RKO (cell line): ENCODE results near the gene SATB1.

ENCODE experiments used
- DNase-seq: peaks from one replicate; pipeline ENCODE4 v3.0.0-alpha.2; 2016; ENCODE audit warnings: low spot score

SATB1 gene

DNA sequence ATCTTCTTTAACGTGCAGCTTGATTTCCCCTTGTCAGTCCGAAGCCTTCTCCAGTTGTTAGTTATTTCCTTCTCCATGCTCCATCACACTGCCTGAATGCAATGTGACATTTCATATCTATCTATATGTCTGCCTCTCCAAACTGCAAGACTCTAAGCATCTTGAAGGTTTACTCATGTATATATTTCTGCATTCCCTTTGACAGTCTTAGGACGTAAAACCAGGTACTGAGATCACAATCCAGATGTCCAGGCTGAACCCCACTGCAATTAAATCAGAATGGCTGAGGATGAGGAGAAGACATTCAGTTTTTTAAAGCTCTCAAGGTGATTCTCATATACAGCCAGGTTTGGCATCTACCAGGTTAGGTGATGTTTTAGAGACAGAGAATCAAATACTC lies 6.1 kb upstream of the SATB1 start:
- no peak for DNase-seq

DNA sequence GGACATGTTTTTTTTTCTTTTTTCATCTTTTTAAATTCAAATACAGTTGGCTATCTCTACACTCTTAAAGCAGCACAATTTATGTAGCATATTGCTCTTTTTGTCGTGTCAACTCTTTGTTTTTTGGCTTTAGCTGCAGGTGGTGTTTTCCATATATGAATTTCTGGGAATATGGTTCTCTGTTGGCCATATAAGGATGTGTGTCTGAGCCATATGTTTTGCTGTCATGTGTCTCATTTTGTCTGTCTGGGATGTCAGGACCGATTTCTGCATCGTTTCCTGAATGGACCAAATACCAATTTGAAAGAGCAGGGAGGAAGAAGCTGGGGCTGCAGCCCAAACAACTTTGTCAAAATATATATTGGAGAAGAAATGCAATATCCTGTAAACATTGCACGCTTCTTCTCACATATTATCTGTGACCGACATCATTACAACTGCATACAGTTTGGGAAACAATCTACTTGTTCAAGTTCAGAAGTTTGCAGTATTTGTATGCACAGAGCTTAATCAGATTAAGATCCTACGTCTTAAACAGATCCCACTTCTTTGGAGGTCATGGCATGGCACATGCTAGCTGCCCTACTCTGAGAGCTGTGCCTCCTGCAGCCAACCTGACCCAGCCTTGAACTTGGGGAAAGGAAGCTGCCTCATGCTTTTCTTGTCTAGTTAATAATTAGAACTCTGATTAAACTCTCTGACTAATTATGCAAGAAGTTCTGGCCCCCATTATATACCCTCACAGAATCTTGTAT lies 4.0 kb upstream of the SATB1 start:
- DNase-seq: no peak

DNA sequence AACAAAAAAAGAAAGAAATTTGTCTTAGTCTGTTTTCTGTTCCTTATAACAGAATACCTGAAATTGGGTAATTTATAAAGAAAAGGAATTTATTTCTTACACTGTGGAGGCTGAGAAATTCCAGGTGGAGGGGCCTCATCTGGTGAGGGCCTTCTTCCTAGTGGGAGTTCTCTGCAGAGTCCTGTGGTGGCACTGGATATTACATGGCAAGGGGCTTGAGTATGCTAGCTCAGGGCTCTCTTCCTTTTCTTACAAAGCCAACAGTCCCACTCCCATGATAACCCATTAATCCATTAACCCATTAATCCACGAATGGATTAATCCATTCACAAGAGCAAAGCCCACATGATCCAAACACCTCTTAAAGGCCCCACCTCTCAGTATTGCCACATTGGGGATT lies 2.9 kb upstream of the SATB1 start:
- DNase-seq: no peak

DNA sequence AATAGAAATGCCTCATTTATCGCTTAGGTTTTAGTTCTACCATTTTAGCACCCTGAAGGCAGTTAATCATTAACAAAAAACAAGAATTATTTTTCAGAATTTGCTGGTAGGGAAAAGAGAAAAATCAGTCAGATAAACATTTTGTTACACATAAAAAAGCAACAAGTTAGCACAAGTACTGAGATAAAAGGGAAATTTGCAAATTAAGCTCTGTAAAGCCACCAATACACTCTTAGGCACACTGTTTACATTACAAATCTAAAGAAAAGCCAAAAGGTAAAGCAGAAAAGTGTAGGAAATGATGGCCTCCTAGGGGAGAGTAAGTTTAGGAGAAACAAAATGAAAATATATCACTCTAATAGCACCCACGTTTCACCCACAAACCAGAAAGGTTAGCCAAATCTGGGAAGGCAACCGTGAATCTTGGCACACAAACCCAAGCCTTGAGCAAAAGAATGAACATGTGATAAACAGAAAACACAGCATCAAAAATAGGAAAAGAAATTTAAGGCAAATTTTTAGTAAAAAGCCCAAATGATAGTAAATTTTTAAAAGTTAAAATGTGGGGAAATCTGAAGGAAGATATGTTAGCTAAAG lies 1.6 kb upstream of the SATB1 start:
- DNase-seq: no peak

DNA sequence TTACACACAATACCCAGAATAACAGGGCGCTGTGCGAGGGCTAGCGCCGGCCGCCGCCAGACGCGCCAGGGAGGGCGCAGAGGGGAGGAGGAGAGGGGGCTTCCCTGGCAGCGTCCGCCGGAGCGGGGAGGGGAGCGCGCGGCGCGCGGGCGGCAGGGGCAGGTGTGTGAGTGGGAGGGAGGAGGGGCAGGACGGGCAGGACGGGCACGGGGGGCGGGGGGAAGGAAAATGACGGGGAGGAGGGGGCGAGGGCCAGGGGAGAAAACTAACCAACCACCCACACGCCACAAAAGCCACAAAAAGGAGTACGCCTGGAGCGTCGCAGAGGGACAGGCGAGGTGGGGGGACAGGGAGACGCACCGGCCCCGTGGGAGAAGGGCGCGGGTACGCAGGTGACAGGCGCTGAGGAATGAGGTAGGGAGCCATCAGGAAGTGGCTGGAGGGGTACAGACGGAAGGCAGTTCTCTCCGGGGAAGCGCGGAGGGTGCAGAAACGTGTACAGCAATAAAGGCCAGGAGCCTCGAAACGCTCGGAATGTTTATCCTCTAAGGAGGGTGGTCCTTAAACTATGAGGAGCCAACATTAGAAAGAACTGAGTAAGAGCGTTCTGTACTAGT lies 610 bp upstream of the SATB1 start:
- DNase-seq: peak; percentile 68

DNA sequence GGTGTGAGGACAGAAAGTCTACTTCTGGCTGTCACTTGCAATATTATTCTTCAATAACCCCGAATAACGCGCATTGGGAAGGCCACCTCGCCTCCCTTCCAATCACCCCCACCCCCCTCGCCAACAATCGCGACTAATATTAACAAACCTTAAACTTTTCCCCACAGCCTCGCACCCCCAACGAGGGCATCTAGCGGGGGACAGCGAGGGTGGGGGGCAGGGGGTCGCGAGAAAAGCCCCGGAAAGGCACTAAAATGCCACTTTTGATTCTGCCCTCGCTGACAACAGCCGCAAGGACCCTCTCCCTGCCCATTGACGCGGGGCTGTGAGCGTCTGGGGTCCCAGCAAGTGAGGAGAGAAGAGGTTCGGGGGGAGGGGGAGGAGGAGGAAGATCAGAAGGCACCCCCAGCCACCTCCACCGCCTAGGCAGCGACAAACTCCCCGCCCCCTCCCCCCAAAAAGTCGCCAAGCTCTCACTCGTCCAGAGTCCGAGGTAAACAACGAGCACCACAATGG lies 868 bp downstream of the SATB1 start:
- DNase-seq: no peak

DNA sequence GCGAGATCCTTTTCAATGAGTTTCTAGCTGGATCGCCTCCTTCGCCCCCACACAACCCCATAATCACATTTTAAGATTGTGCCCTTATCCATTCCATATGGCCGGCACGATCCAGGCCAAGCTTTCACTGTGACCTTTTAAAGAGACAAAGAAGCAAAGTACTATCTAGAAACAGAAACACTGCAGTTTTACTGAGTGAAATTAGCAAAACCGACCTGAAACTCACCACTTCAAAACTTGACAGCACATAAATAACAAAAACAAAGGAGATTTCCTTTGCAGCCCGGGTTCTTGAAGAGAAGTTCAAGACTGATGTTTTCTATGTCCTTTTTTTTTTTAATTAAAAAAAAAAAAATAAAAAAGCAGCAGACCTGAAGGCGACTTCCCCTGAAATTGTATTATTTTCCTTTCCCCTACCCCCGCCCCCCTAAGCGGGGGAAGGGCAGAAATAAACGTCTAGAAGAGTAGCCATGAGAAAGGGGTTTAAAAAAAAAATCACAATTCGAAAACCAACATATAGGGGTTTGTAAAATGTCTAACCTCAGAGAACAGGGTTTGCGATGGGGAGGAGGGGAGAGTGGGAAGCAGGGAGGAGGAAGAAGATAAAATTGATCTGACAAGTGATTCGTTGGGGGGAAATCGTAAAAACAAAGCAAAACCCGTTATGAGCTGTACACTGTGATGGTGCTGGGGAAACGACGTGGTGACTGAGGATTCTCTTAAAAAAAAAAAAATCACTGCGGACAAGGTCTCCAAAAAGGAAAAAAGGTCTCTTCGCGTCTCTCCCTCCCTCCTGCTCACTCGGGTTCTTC lies 1.5 kb downstream of the SATB1 start:
- peak; percentile 74 for DNase-seq

DNA sequence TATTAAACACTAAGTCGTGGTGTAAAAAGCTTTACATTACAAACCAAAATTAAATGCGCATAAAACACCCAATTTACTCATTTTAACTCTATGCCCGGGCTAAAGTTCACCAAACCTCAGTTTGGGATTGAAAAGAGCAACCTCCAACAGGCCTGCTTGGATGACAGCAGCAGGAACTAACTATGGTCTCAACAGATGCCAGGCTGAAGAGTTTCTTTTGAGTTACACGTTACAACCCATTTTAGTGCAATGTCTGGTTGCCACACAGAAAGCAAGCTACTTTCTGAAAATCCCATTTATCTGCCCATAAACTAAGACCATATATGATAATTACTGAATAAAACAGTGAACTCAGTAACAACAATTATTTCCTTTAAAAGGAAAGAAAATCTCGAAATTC lies 2.2 kb downstream of the SATB1 start:
- no peak for DNase-seq

DNA sequence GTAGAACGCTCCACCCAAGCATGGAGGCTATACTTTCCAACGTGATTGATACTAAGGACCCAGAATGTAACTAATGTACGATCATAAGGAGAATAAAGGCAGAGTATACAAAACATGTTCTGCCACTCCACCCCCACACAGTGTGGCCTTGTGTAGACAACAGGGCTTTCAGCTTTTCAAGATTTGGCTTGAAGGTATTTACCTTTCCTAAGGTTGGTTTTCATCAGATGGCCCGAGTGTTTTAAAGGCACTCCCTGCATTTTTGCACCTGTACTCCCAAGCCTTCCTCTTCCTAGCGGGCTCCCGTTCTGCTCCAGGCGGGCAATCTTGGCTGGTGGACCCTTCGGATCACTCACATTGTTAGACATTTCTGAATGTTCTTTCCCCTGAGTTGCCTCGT lies 4.6 kb downstream of the SATB1 start:
- DNase-seq: no peak

DNA sequence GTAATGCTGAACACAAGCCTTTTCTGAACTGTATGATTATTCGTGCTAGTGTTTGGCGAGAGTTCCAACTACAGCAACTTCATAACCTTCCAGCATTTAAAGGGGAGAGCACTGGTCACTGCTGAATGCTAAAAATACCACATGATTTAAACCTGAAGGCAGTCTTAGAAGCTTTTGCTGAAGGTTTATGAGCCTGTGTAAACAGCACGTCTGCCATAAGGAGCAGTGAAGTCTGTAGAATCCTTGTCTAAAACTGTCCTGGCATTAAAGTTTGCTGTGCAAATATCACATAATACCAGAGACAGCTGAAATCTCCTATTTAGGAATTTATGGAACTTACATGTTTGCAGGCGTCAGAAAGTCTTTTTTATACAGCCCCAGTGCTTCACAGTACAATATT lies 5.9 kb downstream of the SATB1 start:
- no peak for DNase-seq

DNA sequence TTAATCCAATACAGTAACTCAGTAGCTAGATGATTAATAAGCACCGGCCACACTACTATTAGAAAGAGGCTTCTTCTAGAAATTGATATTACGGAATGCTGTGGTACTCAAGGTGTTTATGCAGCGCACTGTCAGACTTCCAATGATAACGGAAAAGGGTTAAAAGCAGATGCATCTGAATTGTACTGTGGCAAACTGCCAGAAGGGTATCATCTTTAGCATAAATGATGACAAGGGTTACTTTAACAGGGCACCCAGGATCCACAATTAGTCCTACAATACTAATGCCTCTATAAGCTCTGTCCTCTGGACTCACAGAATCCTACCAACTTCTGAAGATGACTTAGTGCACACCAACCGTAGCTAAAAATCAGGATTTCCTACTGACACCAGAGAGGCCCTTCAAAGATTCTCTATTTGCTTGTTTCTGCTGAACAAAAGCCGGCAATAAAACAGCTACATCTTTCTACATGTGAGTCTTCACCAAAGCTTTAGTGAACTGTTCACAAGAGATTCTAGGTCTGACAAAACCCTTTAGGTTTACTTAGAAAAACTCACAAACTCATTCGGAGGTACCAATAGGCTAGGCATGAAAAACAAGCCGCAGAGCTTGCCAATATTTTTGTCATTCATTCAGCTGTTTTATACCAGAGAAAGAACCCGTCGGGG lies 7.1 kb downstream of the SATB1 start:
- no peak for DNase-seq

DNA sequence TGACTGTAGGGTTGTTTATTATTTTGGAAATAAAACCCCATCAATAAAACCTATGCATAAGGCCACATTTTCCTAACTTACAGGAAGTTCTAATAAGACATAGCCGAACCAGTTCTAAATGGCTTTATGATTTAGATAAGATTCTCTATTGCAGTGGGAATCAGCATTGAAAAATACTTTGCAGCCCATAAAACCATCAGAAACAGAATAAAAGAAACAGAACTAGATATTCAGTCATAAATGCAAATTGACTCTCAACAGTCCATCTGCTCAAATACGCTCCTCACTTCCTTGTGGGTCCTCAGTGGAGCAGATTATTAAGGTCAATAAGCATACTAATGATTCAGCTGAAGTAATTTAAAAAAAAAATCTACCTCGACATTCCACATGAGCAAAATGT lies 8.8 kb downstream of the SATB1 start:
- DNase-seq: no peak

DNA sequence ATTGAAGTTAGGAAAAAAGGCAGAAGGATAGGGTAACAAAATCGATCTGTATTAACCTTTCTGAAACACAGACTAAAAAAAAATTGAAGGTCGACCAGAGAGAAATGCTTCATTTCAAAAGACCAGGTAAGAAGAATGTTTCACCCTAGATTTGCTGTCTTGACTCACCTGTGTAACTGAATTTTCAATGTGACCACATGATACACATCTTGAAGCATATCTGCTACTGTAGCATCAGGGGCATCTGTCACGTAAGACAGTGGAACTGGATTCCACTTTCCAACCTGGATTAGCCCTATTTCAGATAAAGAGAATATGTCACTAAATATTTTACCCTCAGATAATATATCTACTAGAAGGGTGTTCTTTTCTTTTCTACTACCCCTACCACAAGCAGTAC lies 9.3 kb downstream of the SATB1 start:
- DNase-seq: no peak

DNA sequence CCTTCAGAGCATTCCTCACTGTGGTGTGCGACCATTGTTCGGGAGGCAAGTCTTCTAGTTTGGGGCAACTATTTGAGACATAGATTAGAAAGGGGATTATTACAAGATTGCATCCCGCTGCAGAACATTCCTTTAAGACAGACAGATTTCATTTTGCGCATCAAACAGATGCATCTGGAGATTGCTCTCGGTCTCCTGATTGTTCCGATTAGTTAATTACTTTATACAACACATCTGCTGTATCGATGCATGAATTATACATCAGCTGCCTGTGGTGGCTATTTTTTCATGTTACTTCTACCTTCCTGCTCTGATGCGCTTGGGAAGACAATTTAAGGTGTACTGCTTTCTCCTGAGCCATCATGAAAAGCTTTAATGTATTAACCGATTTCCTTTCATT lies 10.0 kb downstream of the SATB1 start:
- DNase-seq: no peak

DNA sequence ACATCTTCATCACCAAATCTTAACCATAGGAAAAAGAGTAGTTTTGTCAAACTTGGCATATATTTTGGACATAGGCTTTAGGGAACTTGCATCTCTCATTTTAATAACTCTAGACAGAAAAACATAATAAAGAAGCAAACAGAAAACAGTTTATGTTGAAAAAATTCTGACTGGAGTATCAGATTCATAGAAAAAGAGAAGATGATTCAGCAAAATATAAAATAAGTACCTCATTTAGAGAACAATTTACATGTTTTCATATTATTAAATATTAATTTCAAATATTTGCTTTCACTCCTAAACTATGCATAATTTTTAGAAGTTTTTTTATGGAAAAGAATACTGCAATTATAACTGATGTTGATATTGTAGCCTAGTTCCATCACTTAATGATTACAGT lies 12.5 kb downstream of the SATB1 start:
- DNase-seq: no peak

DNA sequence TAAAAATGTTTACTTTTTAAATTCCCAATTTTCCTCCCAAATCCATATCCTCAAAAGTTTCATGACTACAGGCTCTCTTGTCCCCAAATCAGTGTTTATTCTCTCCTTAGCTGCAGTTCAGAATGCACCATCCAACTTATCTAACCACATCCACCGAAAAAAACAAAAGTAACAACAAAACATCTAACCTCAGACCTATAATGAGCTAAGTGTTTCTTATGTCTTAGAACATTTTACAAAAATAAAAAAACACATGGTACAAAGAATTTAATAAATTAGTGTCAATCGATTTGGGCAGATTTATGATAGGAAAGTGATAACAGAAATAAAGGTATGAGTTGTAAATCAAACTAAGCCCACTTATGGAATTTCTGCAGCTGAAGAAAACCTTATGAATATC lies 13.6 kb downstream of the SATB1 start:
- DNase-seq: no peak

DNA sequence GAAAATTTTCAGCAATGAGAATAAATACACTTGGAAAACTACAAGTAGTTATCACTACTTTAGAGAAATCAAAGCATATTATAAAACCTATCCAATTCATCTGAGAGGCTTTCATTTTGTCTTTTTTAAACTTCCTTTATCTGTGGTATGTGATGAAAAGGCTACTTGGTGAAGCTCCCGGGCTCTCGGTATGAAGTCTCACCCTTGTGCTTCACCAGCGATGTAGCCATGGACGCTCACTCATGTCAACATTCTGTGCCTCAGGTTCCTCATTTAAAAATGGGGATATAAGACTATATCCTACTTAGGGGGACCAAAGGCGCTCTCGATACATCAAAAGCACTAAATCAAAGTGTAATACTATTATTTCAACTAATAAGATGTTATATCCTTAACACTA lies 14.9 kb downstream of the SATB1 start:
- DNase-seq: no peak

DNA sequence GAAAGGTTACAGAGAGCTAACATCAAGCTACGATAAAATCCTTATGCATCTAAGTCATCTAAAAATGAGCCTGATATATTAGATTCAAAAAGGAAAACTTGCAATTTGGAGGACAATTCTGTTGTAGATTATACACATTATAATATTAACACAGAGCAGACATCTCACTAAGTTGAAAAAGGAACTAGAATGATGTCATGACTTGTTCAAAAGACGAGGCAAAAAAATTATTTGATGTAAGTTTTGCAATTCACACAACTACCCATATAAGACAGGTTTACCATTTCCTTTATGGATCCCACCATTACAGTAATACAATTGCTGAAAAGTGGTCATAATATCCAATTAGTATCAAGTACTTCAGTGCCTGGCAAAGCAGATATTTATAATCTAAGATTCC lies 15.9 kb downstream of the SATB1 start:
- no peak for DNase-seq

DNA sequence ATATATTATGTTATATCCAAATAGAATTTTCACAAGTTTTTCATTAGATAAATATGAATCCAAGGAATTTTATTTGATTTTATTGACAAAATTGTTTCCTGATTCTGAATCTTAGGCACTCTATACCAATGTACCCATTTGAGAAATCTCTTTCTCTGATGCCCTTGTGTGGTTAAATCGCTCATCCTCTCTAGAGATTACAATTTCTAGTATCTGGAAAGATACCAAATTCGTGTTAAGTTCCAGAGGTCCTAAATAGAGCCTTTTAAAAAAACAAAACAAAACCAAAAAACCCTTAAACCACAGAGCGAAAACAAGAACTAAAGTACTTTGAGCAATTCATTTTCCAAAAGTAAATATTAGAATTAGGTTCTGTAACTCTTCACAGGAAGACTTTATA lies 20.0 kb downstream of the SATB1 start:
- DNase-seq: no peak

DNA sequence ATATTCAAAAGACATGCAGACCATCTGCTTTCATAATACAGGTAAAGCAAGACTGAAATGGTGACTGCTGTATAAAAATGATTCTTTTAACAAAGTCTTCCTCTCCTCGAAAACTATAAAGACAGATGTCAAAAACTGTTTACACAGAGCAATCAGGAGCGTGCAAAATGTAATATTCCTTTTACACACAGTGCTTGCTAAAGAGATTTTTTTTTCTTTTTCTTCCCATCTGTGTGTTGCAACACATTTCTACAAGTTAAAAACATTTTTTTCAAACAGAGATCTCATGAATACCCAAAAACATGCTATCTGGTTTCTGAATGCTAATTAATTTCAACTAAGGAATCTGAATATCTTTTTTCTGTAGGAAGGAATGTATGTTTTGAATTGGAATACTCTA lies 22.1 kb downstream of the SATB1 start:
- no peak for DNase-seq

DNA sequence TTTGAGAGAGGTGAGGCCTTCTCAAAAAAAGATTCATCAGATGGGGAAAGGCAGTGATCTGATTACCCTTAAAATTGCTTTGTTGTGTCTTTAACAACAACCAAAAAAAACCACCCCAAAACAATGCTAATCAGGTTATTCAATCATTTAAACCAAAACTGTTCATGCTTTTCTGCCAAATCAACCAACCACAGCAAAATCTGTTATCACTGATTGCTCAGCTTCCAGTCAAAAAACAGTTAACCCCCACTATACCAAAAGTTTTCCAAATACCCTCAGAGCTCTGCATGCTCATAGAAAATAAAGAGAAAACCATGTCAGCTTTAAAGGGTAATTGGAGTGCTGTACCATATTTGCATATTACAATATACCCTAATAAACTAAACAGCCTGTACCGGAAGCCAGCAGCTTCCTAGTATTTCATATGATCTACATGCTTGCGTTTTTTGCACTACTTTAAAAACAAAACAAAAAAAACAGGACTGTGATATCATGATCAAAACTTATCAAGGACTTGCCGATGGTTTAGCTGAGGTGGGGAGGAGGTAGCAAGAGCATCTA lies 22.8 kb downstream of the SATB1 start:
- DNase-seq: no peak
